Measurements from ENCODE around the gene THADA. TPM values are rescaled to one million over a fixed set of nuclear protein-coding genes. Genes with fewer than 3 reads are reported as not detected.

Gene THADA
- total RNA-seq, 2 experiments from 2014 or later, result 31.2 to 32.3 TPM

GRCh38 chr2:43566461-43566729 lies 29.4 kb downstream of the THADA start:
- DNase-seq (ENCODE audit: low spot score), result no peak
- no peak overlapping the region for H3K27ac ChIP-seq (ENCODE audit: low read depth, low read length, poor library complexity, severe bottlenecking)
- H3K4me1 ChIP-seq (ENCODE audit: insufficient read depth, low read length, poor library complexity, severe bottlenecking), result no peaks in the 10 kb centered on the region

GRCh38 chr2:43563679-43564078 lies 32.2 kb downstream of the THADA start:
- TF ChIP-seq CTCF (conservative IDR thresholded peaks at IDR 0.05; ENCODE audit: low read length) (no peak), EZH2phosphoT487 (IDR thresholded peaks at IDR 0.05; ENCODE audit: borderline replicate concordance, low read depth, low read length) (no peak)
- CTCF ChIA-PET (ENCODE audit: unreplicated experiment), result no interaction called here
- no peak overlapping the region for H3K27ac ChIP-seq (ENCODE audit: low read depth, low read length, poor library complexity, severe bottlenecking)
- no peak overlapping the region for H3K4me3 ChIP-seq (ENCODE audit: low read depth, low read length, poor library complexity, severe bottlenecking)
- peaks cover 76% of the 10 kb centered on the region for H3K36me3 ChIP-seq (ENCODE audit: insufficient read depth, low read length)
- no peaks in the 10 kb centered on the region for H3K9me3 ChIP-seq (ENCODE audit: low read length)
- no peak overlapping the region for H2AFZ ChIP-seq (ENCODE audit: low read length)
- H3K4me1 ChIP-seq (ENCODE audit: insufficient read depth, low read length, poor library complexity, severe bottlenecking), result no peaks in the 10 kb centered on the region
- H3K4me2 ChIP-seq (ENCODE audit: low read length), result no peak overlapping the region
- intact Hi-C loops (cut with micrococcal nuclease; ENCODE audit: unreplicated experiment), result no loop called here
- no peak for DNase-seq (ENCODE audit: low spot score)
- H4K20me1 ChIP-seq (ENCODE audit: insufficient read depth, low read length), result no peaks in the 10 kb centered on the region
- H3K79me2 ChIP-seq (ENCODE audit: insufficient read depth, low read depth, low read length), result no peaks in the 10 kb centered on the region
- no peaks in the 10 kb centered on the region for H3K9me2 ChIP-seq (ENCODE audit: insufficient read depth, low read length)
- no TSS peak for BruUV-seq (replicated peaks)
- POLR2A ChIA-PET, result no interaction called here

More at GRCh38 chr2:43566461-43566729, 29.4 kb downstream of the THADA start:
- TF ChIP-seq EZH2phosphoT487 (IDR thresholded peaks at IDR 0.05; ENCODE audit: borderline replicate concordance, low read depth, low read length) (no peak), CTCF (conservative IDR thresholded peaks at IDR 0.05; ENCODE audit: low read length) (no peak)
- Histone ChIP-seq H3K4me3 (ENCODE audit: low read depth, low read length, poor library complexity, severe bottlenecking) (no peak overlapping the region), H3K9me3 (ENCODE audit: low read length) (no peaks in the 10 kb centered on the region), H2AFZ (ENCODE audit: low read length) (no peak overlapping the region), H4K20me1 (ENCODE audit: insufficient read depth, low read length) (no peaks in the 10 kb centered on the region), H3K9me2 (ENCODE audit: insufficient read depth, low read length) (no peaks in the 10 kb centered on the region), H3K4me2 (ENCODE audit: low read length) (no peak overlapping the region), H3K36me3 (ENCODE audit: insufficient read depth, low read length) (peaks cover 79% of the 10 kb centered on the region), H3K79me2 (ENCODE audit: insufficient read depth, low read depth, low read length) (no peaks in the 10 kb centered on the region)
- intact Hi-C loops (cut with micrococcal nuclease; ENCODE audit: unreplicated experiment), result no loop called here
- no TSS peak for BruUV-seq (replicated peaks)
- ChIA-PET POLR2A (interaction anchor here (0.6 to 1.5 kb wide), 3 partner anchors 20 to 1627 kb away, joined by 3 read pairs; no protein-coding TSS in a partner anchor), CTCF (ENCODE audit: unreplicated experiment) (no interaction called here)

GRCh38 chr2:43560231-43560547 lies 35.6 kb downstream of the THADA start:
- Histone ChIP-seq H3K79me2 (ENCODE audit: insufficient read depth, low read depth, low read length) (no peaks in the 10 kb centered on the region), H3K9me2 (ENCODE audit: insufficient read depth, low read length) (no peaks in the 10 kb centered on the region), H3K4me3 (ENCODE audit: low read depth, low read length, poor library complexity, severe bottlenecking) (no peak overlapping the region), H3K27ac (ENCODE audit: low read depth, low read length, poor library complexity, severe bottlenecking) (no peak overlapping the region), H3K9me3 (ENCODE audit: low read length) (no peaks in the 10 kb centered on the region), H3K4me2 (ENCODE audit: low read length) (no peak overlapping the region), H3K4me1 (ENCODE audit: insufficient read depth, low read length, poor library complexity, severe bottlenecking) (no peaks in the 10 kb centered on the region), H3K36me3 (ENCODE audit: insufficient read depth, low read length) (peaks cover 75% of the 10 kb centered on the region), H4K20me1 (ENCODE audit: insufficient read depth, low read length) (no peaks in the 10 kb centered on the region), H2AFZ (ENCODE audit: low read length) (no peak overlapping the region)
- no peak for DNase-seq (ENCODE audit: low spot score)
- intact Hi-C loops (cut with micrococcal nuclease; ENCODE audit: unreplicated experiment), result no loop called here
- no TSS peak for BruUV-seq (replicated peaks)
- TF ChIP-seq EZH2phosphoT487 (IDR thresholded peaks at IDR 0.05; ENCODE audit: borderline replicate concordance, low read depth, low read length), result no peak
- TF ChIP-seq CTCF (conservative IDR thresholded peaks at IDR 0.05; ENCODE audit: low read length), result no peak
- CTCF ChIA-PET (ENCODE audit: unreplicated experiment), result interaction anchor here (0.6 kb wide), 1 partner anchor 362 kb away, joined by 5 read pairs; no protein-coding TSS in a partner anchor
- POLR2A ChIA-PET, result interaction anchor here (1.1 to 1.2 kb wide), 2 partner anchors 9 to 11 kb away, joined by 3 to 8 read pairs; no protein-coding TSS in a partner anchor

Data from OCI-LY7 (cell line).